Prostate gland (tissue), 2 donors: ENCODE data around the gene USP21.

Experiments used
- POLR2A ChIP-seq: fragments of 450-650 bp; IDR thresholded peaks from one replicate; pipeline ENCODE4 v1.6.1; 2016; ENCODE audit warnings: antibody characterized with exemption, mild to moderate bottlenecking
- POLR2AphosphoS5 ChIP-seq: sonication (generic); formaldehyde crosslinking; IDR thresholded peaks from one replicate; pipeline ENCODE4 v1.6.1; 2017; ENCODE audit warnings: antibody characterized with exemption
- TF ChIP-seq, protein P1 (sequence below), 4 experiments: fragments of 200-600 bp in 2 of 4; fragments of 450-650 bp in 2 of 4; sonication (generic) in 2 of 4; IDR thresholded peaks; 1 replicate in 3 of 4; 2 replicates in 1 of 4; pipeline ENCODE4 v1.5.1; 2016 to 2019; ENCODE audit warnings: antibody characterized with exemption in 4 of 4, mild to moderate bottlenecking in 2 of 4, moderate library complexity in 2 of 4

DNA sequence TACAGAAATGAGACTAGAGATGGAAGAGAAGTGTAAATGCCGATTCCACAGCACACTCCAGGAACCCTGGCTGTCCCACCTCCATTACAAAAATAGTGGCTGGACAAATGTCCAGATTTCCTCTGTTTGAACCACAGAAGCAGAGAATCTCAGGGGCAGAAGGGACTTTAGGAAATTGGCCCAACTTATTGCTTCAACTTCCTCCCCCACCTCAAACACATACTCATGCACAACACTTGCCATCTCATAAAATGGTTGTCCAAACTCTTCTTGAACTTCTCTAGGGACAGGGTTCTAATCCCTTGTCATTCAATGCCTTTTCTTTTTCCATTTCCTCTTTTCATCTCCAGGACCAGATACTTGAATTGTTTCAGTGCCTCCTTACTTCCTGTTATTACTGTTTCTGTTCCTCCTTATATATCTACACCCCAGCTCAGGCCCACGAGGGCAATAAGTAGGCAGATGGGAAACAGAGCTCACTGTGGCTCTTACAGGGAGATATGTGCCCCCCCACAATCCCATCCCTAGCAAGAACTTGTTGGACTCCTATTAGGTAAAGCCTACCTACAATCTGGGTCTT lies 26.5 kb downstream of the USP21 start:
- TF ChIP-seq, protein P1, sequence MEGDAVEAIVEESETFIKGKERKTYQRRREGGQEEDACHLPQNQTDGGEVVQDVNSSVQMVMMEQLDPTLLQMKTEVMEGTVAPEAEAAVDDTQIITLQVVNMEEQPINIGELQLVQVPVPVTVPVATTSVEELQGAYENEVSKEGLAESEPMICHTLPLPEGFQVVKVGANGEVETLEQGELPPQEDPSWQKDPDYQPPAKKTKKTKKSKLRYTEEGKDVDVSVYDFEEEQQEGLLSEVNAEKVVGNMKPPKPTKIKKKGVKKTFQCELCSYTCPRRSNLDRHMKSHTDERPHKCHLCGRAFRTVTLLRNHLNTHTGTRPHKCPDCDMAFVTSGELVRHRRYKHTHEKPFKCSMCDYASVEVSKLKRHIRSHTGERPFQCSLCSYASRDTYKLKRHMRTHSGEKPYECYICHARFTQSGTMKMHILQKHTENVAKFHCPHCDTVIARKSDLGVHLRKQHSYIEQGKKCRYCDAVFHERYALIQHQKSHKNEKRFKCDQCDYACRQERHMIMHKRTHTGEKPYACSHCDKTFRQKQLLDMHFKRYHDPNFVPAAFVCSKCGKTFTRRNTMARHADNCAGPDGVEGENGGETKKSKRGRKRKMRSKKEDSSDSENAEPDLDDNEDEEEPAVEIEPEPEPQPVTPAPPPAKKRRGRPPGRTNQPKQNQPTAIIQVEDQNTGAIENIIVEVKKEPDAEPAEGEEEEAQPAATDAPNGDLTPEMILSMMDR (IDR thresholded peaks at IDR 0.05), result no peak
- no peak for TF ChIP-seq POLR2A
- no peak for TF ChIP-seq POLR2AphosphoS5
